HG02870 (cell line): ENCODE data around the gene CPNE7.

ENCODE experiments used
- ATAC-seq: cut with Tn5 transposase; IDR thresholded peaks from one replicate; pipeline ENCODE4 v1.9.1; 2021; ENCODE audit warnings: mild to moderate bottlenecking, moderate library complexity; ENCODE audit not compliant: unreplicated experiment

The CPNE7 gene

GRCh38 chr16:89602273-89602951, 26.9 kb downstream of the CPNE7 start:
- ATAC-seq = no peak

- ATAC-seq = no peak
Measured at GRCh38 chr16:89602952-89603590, 27.5 kb downstream of the CPNE7 start.

GRCh38 chr16:89604764-89605163, 29.2 kb downstream of the CPNE7 start:
- ATAC-seq = no peak

GRCh38 chr16:89605186-89605970, 29.8 kb downstream of the CPNE7 start:
- ATAC-seq = no peak

GRCh38 chr16:89606006-89606405, 30.4 kb downstream of the CPNE7 start:
- ATAC-seq = no peak

GRCh38 chr16:89607453-89607852, 31.9 kb downstream of the CPNE7 start:
- no peak for ATAC-seq

- ATAC-seq = no peak
Measured at GRCh38 chr16:89607937-89608740, 32.6 kb downstream of the CPNE7 start.

GRCh38 chr16:89610108-89610453, 34.5 kb downstream of the CPNE7 start:
- ATAC-seq = no peak

GRCh38 chr16:89612415-89613166, 37.0 kb downstream of the CPNE7 start:
- ATAC-seq = no peak

- ATAC-seq = no peak
Measured at GRCh38 chr16:89613231-89613953, 37.8 kb downstream of the CPNE7 start, which contains the start of gene DPEP1. Gene DPEP1 (plus strand): TSS chr16:89613642. CDS start chr16:89630411, 16,769 bp downstream.

GRCh38 chr16:89613954-89614459, 38.4 kb downstream of the CPNE7 start:
- ATAC-seq = no peak

GRCh38 chr16:89615176-89615575, 39.6 kb downstream of the CPNE7 start:
- ATAC-seq = no peak

GRCh38 chr16:89615596-89616090, 40.1 kb downstream of the CPNE7 start:
- ATAC-seq = no peak

- no peak for ATAC-seq
Measured at GRCh38 chr16:89616623-89617022, 41.1 kb downstream of the CPNE7 start.

- no peak for ATAC-seq
Measured at GRCh38 chr16:89617036-89617435, 41.5 kb downstream of the CPNE7 start.

- no peak for ATAC-seq
Measured at GRCh38 chr16:89618109-89618998, 42.8 kb downstream of the CPNE7 start.

GRCh38 chr16:89619840-89620239, 44.3 kb downstream of the CPNE7 start:
- ATAC-seq = no peak

GRCh38 chr16:89620406-89620841, 44.9 kb downstream of the CPNE7 start:
- no peak for ATAC-seq
